Body of pancreas (tissue), 4 donors: Measurements from ENCODE around the gene TMEM217. TPM values are rescaled to one million over a fixed set of nuclear protein-coding genes. Genes with fewer than 3 reads are reported as not detected.

Experiments used
- ATAC-seq: fragments of 150-250 bp; one replicate; pipeline ENCODE4 v1.9.1; 2016
- DNase-seq, 4 donors: peaks; one replicate each; pipeline ENCODE4 v3.0.0-alpha.2; 2019
- H3K27ac ChIP-seq, 4 donors: fragments of 200-600 bp; sonication (generic); 1 replicate in 3 of 4; 2 replicates in 1 of 4; pipeline versions ENCODE4 v1.5.1 to v1.6.1; 2016 to 2019; ENCODE audit warnings: mild to moderate bottlenecking in 1 of 4, mixed read lengths in 1 of 4, moderate library complexity in 1 of 4
- H3K27me3 ChIP-seq, 2 donors: fragments of 200-600 bp; sonication (generic); one replicate each; pipeline ENCODE4 v1.6.0; 2016; ENCODE audit warnings: mild to moderate bottlenecking in 1 of 2
- H3K36me3 ChIP-seq, 2 donors: fragments of 200-600 bp; sonication (generic); replicated peaks in 1 of 2; 2 replicates each; pipeline ENCODE4 v1.5.1; 2016; ENCODE audit warnings: low read depth in 2 of 2; ENCODE audit not compliant: insufficient read depth in 1 of 2
- H3K4me1 ChIP-seq: fragments of 200-600 bp; sonication (generic); one replicate; pipeline ENCODE4 v1.6.0; 2016
- H3K4me3 ChIP-seq, 2 donors: fragments of 200-600 bp; sonication (generic); 1 replicate in 1 of 2; 2 replicates in 1 of 2; pipeline ENCODE4 v1.5.1; 2016 to 2019
- H3K9me3 ChIP-seq, 3 donors: fragments of 200-600 bp; sonication (generic); 1 replicate in 2 of 3; 2 replicates in 1 of 3; pipeline ENCODE4 v1.5.1; 2016
- CTCF ChIP-seq, 7 experiments: fragments of 450-650 bp in 4 of 7; fragments of 200-600 bp in 3 of 7; sonication (generic) in 3 of 7; IDR thresholded peaks; one replicate each; pipeline ENCODE4 v1.5.1; 2016 to 2019; ENCODE audit warnings: antibody characterized with exemption in 7 of 7
- POLR2A ChIP-seq, 3 donors: fragments of 450-650 bp; IDR thresholded peaks; one replicate each; pipeline ENCODE4 v1.6.1; 2016; ENCODE audit warnings: antibody characterized with exemption in 3 of 3, mild to moderate bottlenecking in 2 of 3
- WGBS, 2 donors: methylation state at CpG; one replicate each; pipeline ENCODE4 v1.1.5; 2017; 5-methylcytosine and 5-hydroxymethylcytosine counted together
- intact Hi-C: fragments of 100-400 bp; cut with DNase I; formaldehyde crosslinking; loops from one replicate; pipeline ENCODE4 v1.15.1; 2023
- small RNA-seq: library from RNA; depleted of rRNA; stranded (forward); fragments of <200 nt; gene quantifications from one replicate; pipeline ENCODE3, GENCODE V24; 2016
- total RNA-seq, 2 donors: library from RNA; depleted of rRNA; stranded (reverse); fragments of >200 nt; gene quantifications; one replicate each; pipeline ENCODE4 v1.1.0, GENCODE V29; 2016

TMEM217 gene
- total RNA-seq, 2 donors from 2014 or later: not detected

- Histone ChIP-seq H3K36me3 (peaks cover 9 to 12% of the 10 kb centered on the region in 2 donors), H3K27ac (peak within 1 kb of the TSS; percentile 88 to 93 (median 90)), H3K4me1 (peaks cover 28% of the 10 kb centered on the region), H3K4me3 (peak within 1 kb of the TSS; percentile 44 to 85), H3K27me3 (no peaks in the 10 kb centered on the region), H3K9me3 (no peaks in the 10 kb centered on the region)
- intact Hi-C loops: loop anchor here (5.0 to 10.0 kb wide), 4 partner anchors 38 to 405 kb away; no protein-coding TSS in a partner anchor
- WGBS, 2 donors: 0% methylated on average over 43 to 58 of the region's 90 CpGs
- ATAC-seq (peak; percentile 89), DNase-seq (peak; percentile 99 to 100 (median 100))
- TF ChIP-seq CTCF (IDR thresholded peaks at IDR 0.05) (peak in 1 of 7 experiments; percentile 6), POLR2A (IDR thresholded peaks at IDR 0.05) (peak; percentile 74 to 92 (median 76))
Observed at GRCh38 chr6:37169496-37170272, 88.3 kb downstream of the TMEM217 start, which contains the start of gene PIM1. TSS of gene PIM1 (plus strand) at chr6:37170152. CDS start at chr6:37170576, 424 bp downstream.

- peak; percentile 1 for ATAC-seq
- Histone ChIP-seq H3K27me3 (no peaks in the 10 kb centered on the region), H3K4me1 (peaks cover 28% of the 10 kb centered on the region), H3K36me3 (peaks cover 5 to 11% of the 10 kb centered on the region in 2 donors), H3K4me3 (peak overlapping the region; percentile 1 to 44), H3K9me3 (no peaks in the 10 kb centered on the region), H3K27ac (peak overlapping the region; percentile 83 to 93 (median 89))
- 11% methylated on average over 26 to 27 of the region's 29 CpGs for WGBS, 2 donors
- peak in 1 of 4 donors; percentile 62 for DNase-seq
- intact Hi-C loops: no loop called here
- no peak for TF ChIP-seq POLR2A (IDR thresholded peaks at IDR 0.05)
- no peak for TF ChIP-seq CTCF (IDR thresholded peaks at IDR 0.05)
Observed at GRCh38 chr6:37168811-37169495, 89.0 kb downstream of the TMEM217 start.

GRCh38 chr6:37168163-37168758, 89.7 kb downstream of the TMEM217 start:
- peak overlapping the region in 1 of 4 donors; percentile 89 for H3K27ac ChIP-seq
- DNase-seq: no peak
- WGBS, 2 donors: 89 to 94% methylated on average over 5 of the region's 5 CpGs
- peaks cover 26% of the 10 kb centered on the region for H3K4me1 ChIP-seq
- H3K36me3 ChIP-seq: peaks cover 2 to 4% of the 10 kb centered on the region in 2 donors
- TF ChIP-seq POLR2A (IDR thresholded peaks at IDR 0.05): no peak
- TF ChIP-seq CTCF (IDR thresholded peaks at IDR 0.05): no peak
- H3K27me3 ChIP-seq: no peaks in the 10 kb centered on the region
- H3K9me3 ChIP-seq: no peaks in the 10 kb centered on the region
- ATAC-seq: no peak
- H3K4me3 ChIP-seq: no peak overlapping the region
- intact Hi-C loops: no loop called here

GRCh38 chr6:37162740-37163139, 95.2 kb downstream of the TMEM217 start:
- H3K27ac ChIP-seq: no peak overlapping the region
- H3K36me3 ChIP-seq: no peaks in the 10 kb centered on the region
- no peaks in the 10 kb centered on the region for H3K9me3 ChIP-seq
- DNase-seq: no peak
- intact Hi-C loops: no loop called here
- ATAC-seq: no peak
- H3K27me3 ChIP-seq: no peaks in the 10 kb centered on the region
- WGBS, 2 donors: 60 to 69% methylated on average over 4 of the region's 4 CpGs
- TF ChIP-seq CTCF (IDR thresholded peaks at IDR 0.05): no peak
- TF ChIP-seq POLR2A (IDR thresholded peaks at IDR 0.05): no peak
- no peaks in the 10 kb centered on the region for H3K4me1 ChIP-seq
- no peak overlapping the region for H3K4me3 ChIP-seq

Small RNA genes within 50 kb of the gene (small RNA-seq; reads per million reads assigned to genes)
- gene AL096712.1: not detected

Other genes starting within 250 kb of the TMEM217 start
- 10 to 100 TPM in 1 of 2 donors, 1 to 10 TPM in 1; 7.3 to 10.6 TPM for gene PIM1, start 88.0 kb downstream of the TMEM217 start, total RNA-seq
- gene TBC1D22B, start 372 bp downstream of the TMEM217 start, total RNA-seq: 1 to 10 TPM; 8.0 to 8.2 TPM
- 10 to 100 TPM in 1 of 2 donors, 1 to 10 TPM in 1; 6.0 to 15.5 TPM for gene RNF8, start 95.8 kb upstream of the TMEM217 start, total RNA-seq
- 10 to 100 TPM; 15.8 to 23.4 TPM for gene CMTR1, start 175.1 kb upstream of the TMEM217 start, total RNA-seq
- gene CCDC167, start 241.7 kb upstream of the TMEM217 start, total RNA-seq: 10 to 100 TPM in 1 of 2 donors, 1 to 10 TPM in 1; 7.6 to 10.9 TPM